AG09309 (cell line): ENCODE results near the gene CTDSPL.

ENCODE experiments used
- DNase-seq: peaks from one replicate; pipeline ENCODE4 v3.0.0-alpha.2; 2010; ENCODE audit warnings: low read depth
- H3K4me3 ChIP-seq: 2 replicates; pipeline ENCODE4 v1.5.1; 2011; ENCODE audit warnings: mild to moderate bottlenecking, low read depth, low read length, moderate library complexity; ENCODE audit not compliant: control insufficient read depth
- TF ChIP-seq, protein P1 (sequence below): IDR thresholded peaks from 2 replicates; pipeline ENCODE4 v1.5.1; 2011; ENCODE audit warnings: mild to moderate bottlenecking, low read depth, low read length, inconsistent platforms; ENCODE audit not compliant: insufficient read depth, control insufficient read depth; ENCODE audit errors: missing control alignments

The CTDSPL gene

DNA sequence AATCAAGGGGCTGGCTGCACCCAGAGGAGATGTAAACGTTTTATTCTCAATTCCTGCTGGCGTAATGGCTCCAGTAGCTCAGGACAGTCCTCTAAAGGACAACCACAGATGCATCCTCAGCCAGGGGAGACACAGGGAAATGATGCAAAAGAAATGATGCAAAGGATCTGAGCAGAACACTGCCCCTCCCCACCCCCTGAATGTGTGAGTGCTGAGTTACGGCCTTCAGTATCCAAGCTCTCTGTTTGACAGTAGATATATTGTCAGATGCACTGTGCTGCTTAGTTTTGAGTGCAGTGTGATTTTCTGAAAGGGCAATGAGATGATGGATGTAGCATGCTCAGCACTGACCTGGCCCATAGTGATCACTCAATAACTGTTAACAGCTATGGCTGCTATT is 41.4 kb upstream of the CTDSPL start:
- DNase-seq: no peak
- H3K4me3 ChIP-seq: no peak overlapping the region

DNA sequence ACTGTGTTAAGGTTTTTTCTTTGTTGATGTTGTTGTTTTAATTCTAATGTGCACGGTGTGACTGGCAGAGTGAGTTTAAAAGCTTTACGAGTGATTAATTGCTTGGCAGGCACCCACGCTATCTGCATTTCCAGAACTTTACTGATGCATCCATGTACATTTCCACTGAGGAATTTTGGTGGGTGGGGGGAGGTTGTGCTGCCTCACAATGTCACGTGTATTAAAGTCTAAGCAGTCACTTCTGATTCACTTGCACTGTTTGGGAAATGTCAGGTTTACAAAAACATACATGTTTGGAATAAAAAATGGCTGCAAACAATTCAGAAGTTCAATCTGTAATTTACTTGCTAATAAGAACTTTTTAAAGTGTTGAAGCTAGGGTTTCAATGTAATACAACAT is 38.5 kb upstream of the CTDSPL start:
- no peak for DNase-seq
- no peak overlapping the region for H3K4me3 ChIP-seq
- TF ChIP-seq, protein P1, sequence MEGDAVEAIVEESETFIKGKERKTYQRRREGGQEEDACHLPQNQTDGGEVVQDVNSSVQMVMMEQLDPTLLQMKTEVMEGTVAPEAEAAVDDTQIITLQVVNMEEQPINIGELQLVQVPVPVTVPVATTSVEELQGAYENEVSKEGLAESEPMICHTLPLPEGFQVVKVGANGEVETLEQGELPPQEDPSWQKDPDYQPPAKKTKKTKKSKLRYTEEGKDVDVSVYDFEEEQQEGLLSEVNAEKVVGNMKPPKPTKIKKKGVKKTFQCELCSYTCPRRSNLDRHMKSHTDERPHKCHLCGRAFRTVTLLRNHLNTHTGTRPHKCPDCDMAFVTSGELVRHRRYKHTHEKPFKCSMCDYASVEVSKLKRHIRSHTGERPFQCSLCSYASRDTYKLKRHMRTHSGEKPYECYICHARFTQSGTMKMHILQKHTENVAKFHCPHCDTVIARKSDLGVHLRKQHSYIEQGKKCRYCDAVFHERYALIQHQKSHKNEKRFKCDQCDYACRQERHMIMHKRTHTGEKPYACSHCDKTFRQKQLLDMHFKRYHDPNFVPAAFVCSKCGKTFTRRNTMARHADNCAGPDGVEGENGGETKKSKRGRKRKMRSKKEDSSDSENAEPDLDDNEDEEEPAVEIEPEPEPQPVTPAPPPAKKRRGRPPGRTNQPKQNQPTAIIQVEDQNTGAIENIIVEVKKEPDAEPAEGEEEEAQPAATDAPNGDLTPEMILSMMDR: no peak

More for the DNA sequence above, 41.4 kb upstream of the CTDSPL start:
- TF ChIP-seq, protein P1: no peak

DNA sequence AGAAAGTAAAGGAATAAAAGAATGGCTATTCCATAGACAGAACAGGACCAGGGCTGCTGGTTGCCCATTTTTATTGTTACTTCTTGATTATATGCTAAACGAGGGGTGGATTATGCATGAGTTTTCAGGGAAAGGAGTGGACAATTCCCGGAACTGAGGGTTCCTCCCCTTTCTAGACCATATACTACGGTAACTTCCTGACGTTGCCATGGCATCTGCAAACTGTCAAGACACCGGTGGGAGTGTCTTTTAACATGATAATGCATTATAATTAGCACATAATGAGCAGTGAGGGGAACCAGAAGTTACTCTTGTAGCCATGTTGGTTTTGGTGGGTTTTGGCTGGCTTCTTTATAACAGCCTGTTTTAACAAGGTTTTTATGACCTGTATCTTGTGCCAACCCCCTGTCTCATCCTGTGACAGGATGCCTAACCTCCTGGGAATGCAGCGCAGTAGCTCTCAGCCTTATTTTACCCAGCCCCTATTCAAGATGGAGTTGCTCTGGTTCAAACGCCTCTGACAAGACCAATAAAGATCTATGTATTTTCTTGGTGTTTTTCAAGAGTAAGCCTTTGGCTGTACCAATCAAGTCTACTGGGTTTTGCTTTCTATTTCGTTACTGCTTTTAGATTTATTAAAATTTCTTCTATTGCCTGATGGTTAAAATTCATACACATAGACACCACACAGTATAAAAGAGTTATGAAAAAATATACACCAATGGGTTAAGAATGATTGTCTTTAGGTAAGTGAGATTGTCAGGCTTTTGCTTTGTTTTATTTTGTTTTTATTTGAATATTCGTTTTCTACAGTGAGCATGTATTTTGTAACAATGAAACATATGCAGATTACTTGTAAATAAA is 37.4 kb upstream of the CTDSPL start:
- no peak overlapping the region for H3K4me3 ChIP-seq
- no peak for DNase-seq
- TF ChIP-seq, protein P1: no peak

DNA sequence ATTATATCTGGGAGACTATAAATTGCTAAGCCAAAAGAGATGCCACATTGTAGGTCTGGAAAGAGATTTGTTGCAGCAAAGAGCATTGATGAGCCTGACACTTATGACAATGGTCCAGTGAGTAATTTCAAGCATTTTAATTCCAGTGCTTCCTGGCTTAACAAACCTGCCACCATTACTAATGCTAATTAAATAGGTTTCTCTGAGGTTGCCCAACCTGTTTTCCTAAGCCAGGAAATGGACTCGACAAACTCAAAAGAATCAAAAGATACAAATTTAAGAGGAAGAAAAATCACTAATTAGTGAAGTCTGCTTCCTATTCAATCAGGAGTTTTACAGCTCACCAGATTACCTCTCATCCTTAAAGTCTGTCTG is 36.7 kb upstream of the CTDSPL start:
- TF ChIP-seq, protein P1: no peak
- DNase-seq: no peak
- H3K4me3 ChIP-seq: no peak overlapping the region

DNA sequence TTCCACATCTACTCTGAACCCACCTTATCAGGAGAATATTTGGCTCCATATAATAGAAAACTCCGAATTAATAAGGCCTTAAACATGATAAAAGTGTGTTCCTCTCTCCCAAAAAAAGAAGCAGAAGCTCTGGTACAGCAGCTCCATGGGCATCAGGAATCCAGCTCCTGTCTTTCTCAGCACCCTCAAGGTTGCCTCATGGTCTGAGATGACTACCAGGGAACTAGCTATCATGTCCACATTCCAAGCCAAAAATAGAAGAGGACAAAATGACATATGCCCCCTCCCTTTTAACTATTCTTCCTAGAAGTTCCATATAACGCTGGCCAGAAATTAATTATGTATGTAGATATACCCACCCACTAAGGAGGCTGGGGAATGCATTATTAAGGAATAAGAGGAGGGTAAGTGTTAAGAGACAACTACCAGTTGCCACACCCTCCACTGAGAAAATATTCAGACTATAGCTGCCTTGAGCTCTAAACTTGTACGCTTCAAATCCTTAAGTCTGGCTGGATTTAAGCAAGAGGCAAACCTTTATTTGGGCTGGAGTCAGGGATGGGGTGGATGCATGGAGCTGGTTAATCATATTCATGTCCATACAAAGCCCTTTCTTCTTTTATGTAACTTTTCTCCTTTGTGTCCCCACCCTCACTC is 35.8 kb upstream of the CTDSPL start:
- H3K4me3 ChIP-seq: no peak overlapping the region
- TF ChIP-seq, protein P1: no peak
- no peak for DNase-seq

DNA sequence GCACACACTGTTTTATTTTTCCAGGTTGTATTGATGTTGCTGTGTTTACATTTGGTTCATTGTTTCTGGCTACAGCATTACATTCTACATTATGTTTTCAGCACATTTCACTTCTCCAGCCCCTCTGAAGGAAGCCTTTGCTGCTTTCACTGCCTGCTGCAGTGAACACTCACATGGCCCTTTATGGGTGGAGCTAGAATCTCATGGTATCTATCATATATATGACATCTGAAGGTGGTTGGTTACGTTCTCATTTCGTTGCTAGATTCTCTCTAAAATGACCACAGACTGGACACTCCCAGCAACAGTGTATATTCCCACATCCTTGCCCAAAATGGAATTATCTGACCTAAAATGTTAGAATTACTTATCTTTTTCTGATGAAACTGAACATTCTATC is 35.2 kb upstream of the CTDSPL start:
- no peak for DNase-seq
- TF ChIP-seq, protein P1: no peak
- H3K4me3 ChIP-seq: no peak overlapping the region
